Adipose tissue (tissue), 3 donors: ENCODE measurements around the gene DPP3. TPM values are rescaled to one million over a fixed set of nuclear protein-coding genes. Genes with fewer than 3 reads are reported as not detected.

Experiments
- H3K27ac ChIP-seq: one replicate; pipeline ENCODE4 v1.5.1; 2013; ENCODE audit warnings: low read depth, low read length
- WGBS, 3 donors: extraction: QIAGEN DNeasy Blood & Tissue Kit; methylation state at CpG; one replicate each; pipeline ENCODE4 v1.1.7; 2013; 5-methylcytosine and 5-hydroxymethylcytosine counted together
- polyA plus RNA-seq, 3 donors: library from polyadenylated mRNA; stranded (reverse); fragments of 200-250 nt; gene quantifications; one replicate each; pipeline ENCODE4 v1.2.3, GENCODE V29; 2013
- donor health status: healthy with polysubstance abuse.
- donor health status: Bipolar disorder and iron deficiency.
- donor health status: healthy.

Gene DPP3
- polyA plus RNA-seq, 3 donors = 15.1 to 29.0 (median 18.6) TPM

DNA sequence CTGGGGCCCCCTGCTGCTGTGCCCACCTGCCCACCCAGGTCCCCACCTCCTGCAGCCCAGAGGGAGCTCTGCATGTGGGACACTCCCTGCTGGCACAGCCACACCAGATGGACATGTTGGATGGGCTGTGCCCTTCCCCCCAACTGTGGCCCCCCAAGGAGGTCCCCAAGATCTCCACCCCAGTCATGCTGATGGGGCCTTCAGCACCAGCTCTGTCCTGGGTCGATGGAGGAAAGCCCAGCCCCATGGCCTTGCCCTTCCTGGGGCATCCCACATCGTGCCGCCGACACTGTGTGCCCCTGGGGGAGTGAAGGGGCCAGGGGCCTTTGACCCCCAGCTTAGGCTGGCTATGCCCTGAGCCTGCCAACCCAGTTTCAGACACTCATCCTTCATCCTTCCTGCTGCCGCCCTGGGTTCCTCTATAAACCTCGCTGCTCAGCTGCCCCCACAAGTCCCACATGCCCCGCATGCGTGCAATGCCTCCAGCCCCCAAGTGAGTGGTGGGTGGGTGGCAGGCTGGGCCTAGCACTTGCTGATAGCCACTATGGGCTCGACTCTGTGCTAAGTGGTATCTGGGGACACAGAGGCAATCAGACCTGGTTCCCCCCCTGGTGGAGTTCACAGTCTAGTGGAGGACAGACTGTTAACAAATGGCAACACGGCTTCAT is 3.9 kb upstream of the DPP3 start:
- no peak overlapping the region for H3K27ac ChIP-seq
- 79 to 83% (median 81%) methylated on average over 10 of the region's 10 CpGs for WGBS, 3 donors

DNA sequence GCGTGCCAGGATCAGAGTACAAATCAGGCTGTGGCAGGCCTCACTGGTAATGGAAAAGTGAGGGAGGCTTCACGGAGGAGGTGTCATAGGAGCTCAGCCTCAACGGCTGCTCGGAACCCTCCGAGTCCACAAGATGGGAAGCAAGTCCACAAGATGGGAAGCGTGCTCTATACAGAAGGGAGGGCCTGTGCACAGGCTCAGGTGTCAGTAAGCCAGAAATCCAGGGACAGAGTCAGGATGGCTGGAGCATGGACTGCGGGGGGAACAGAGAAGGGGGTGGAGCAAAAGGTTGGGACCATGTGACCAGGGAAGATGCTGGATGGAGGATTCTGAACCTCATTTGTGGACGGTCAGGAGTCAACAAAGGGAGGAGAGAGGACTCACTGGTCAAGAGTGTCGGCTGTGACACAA is 3.4 kb upstream of the DPP3 start:
- WGBS, 3 donors = 64 to 69% (median 69%) methylated on average over 9 of the region's 9 CpGs
- H3K27ac ChIP-seq = no peak overlapping the region

DNA sequence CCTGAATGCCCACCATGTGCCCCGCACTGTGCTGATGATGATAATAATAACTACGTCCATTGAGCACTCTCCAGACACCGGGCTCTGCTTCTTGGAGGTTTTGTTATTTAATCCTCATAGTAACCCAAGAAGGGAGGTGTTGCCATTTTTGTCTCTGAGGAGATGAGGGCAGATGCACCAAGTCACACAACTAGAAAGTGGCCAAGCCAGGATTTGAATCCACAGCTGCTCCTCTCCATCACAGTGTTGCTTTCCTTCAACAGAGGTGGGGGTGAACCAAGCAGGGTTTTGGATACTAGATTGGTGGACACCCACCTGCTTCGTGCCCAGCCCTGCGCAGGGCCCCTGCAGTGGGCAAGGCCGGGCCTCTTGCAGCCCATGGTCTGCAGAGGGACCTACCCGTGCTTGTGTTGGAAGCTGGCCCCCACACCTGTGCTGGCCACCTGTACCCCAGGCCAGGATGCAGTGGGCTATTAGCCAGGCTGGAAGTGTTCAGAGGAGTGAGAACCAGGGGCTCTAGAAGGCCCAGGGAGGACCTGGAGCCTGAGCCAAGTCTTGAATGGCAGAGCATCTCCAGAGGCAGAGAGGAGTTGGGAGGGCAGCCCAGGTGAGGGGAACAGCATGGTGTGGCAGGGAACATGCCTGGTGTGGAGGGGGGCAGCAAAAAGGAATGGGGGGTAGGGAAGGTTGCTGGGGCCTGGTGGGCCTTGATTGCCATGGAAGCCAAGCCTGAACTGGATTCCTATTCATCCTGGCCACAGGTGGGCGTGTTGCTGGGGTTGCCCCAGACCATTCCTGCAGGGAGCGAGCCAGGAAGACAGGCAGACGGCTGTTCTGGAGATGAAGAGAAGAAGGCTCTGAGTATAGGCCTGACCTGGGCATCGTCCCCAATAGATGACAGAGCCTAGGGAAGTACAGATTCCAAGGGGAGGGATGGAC is 2.7 kb upstream of the DPP3 start:
- H3K27ac ChIP-seq = no peak overlapping the region
- 87 to 90% (median 89%) methylated on average over 11 of the region's 11 CpGs for WGBS, 3 donors

DNA sequence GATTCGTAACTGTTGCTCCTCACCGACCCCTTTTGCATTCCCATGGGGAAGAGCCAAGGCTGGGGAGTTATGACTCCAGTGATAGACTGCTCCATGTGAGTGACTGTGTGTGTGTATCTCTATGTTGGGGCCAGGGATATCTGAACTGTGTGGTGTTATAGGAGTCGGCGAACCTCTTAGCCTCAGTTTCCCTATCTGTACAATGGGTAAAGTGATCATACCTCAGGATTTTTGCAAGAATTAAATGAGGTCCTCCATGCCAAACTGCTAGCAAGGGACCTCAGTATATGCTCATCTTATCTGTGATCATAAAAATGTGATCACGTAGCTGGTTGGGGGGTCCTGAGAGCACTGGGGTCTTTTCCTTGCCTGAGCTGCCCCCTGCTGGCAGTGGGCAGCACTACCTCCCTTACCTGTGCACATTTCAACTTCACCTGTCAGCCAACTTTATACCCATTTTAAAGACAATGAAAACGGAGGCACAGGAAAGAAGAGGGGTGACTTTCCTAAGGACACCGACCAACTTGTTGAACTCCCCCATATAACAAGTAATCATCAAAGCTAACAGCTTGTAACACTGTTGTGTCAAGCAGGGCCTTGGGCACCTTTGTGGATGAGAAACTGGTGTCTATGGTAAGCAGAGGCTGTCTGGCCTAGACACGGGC is 1.4 kb upstream of the DPP3 start:
- 45 to 51% (median 46%) methylated on average over 8 of the region's 8 CpGs for WGBS, 3 donors
- no peak overlapping the region for H3K27ac ChIP-seq

- 1 to 2% (median 1%) methylated on average over 34 of the region's 34 CpGs for WGBS, 3 donors
Measured at GRCh38 chr11:66479394-66480116, 679 bp upstream of the DPP3 start.

GRCh38 chr11:66484806-66485380 is 4.7 kb downstream of the DPP3 start:
- no peak overlapping the region for H3K27ac ChIP-seq
- WGBS, 3 donors = 85 to 91% (median 88%) methylated on average over 7 of the region's 7 CpGs

More at GRCh38 chr11:66479394-66480116, 679 bp upstream of the DPP3 start:
- H3K27ac ChIP-seq = no peak overlapping the region

DNA sequence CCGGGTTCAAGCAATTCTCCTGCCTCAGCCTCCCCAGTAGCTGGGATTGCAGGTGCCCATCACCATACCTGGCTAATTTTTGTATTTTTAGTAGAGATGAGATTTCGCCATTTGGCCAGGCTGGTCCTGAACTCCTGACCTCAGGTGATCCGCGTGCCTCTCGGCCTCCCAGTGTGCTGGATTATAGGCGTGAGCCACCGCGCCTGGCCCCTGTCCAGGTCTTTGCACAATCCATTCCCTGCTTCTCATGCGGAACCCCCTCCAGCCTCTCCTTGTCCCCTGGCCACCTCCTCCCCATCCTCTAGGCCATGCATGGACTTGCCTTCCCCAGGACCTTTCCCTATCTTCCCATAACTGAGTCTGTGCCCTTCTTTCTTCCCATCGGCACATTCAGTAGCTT is 8.7 kb downstream of the DPP3 start:
- 85 to 92% (median 90%) methylated on average over 9 to 10 of the region's 10 CpGs for WGBS, 3 donors
- H3K27ac ChIP-seq = no peak overlapping the region

DNA sequence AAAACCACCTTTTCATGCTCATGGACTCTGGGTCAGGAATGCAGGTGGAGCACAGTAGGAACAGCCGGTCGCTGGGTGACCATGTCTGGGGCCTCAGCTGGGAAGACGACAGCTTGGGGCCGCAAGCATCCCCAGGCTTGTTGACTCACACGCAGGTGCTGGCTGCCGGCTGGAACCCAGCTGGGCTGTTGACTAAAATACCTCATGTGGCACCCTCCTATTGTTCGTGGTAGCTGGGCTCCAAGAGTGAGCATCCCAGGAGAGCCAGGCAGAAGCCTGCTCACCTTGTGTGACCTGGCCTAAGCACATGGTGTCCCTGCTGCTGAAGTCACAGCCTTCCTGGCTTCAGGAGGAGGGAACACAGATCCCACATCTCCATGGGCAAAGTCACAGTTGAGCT is 9.4 kb downstream of the DPP3 start:
- H3K27ac ChIP-seq = no peak overlapping the region
- WGBS, 3 donors = 88 to 91% (median 88%) methylated on average over 7 of the region's 7 CpGs

DNA sequence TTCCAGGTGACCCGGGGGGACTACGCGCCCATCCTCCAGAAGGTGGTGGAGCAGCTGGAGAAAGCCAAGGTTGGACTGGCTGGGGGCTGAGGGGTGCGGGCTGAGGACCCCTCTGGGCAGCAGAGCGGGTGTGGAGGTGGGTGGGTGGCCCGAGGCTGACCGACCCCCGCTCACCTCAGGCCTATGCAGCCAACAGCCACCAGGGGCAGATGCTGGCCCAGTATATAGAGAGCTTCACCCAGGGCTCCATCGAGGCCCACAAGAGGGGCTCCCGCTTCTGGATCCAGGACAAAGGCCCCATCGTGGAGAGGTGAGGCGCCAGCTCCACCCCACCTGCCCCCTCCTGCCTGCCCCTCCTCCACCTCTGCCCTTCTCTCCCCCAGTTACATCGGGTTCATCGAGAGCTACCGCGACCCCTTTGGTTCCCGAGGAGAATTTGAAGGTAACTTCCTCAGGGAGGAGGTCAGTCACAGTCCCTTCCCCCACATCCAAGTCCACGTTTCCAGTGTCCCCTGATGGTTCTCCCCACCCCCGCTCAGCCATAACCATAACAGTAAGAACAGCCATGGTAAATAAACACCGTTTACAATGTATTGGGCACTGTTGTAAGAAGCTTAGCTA is 11.2 kb downstream of the DPP3 start:
- no peak overlapping the region for H3K27ac ChIP-seq
- 64 to 77% (median 73%) methylated on average over 19 to 20 of the region's 20 CpGs for WGBS, 3 donors

DNA sequence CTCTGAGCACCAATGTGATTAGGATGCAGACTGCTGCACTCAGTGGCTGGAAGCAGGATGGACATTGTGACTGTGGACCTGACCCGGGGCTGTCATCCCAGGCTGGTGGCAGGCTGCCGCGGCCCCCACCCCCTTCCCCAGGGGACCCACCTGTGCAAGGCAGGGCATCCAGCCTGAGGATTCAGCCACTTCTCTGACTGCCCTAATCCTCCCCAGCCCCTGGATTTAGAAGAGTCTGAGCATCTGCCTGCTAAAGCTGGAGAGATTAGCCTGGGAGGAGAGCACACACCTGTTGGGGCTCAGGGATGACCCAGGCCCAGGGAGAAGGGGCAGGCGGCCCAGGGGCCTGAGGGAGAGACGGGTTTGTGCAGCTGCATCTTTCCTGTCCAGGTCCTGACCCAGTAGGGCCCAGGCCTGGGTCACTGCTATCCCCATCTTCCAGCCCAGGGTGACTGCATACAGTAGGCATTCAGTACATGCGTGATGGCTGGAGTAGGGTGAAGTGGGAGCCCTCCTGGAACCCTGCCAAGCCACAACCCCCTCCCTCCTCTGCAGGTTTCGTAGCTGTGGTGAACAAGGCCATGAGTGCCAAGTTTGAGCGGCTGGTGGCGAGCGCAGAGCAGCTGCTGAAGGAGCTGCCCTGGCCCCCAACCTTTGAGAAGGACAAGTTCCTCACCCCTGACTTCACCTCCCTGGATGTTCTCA is 12.1 kb downstream of the DPP3 start:
- no peak overlapping the region for H3K27ac ChIP-seq
- 84 to 93% (median 85%) methylated on average over 10 of the region's 10 CpGs for WGBS, 3 donors

DNA sequence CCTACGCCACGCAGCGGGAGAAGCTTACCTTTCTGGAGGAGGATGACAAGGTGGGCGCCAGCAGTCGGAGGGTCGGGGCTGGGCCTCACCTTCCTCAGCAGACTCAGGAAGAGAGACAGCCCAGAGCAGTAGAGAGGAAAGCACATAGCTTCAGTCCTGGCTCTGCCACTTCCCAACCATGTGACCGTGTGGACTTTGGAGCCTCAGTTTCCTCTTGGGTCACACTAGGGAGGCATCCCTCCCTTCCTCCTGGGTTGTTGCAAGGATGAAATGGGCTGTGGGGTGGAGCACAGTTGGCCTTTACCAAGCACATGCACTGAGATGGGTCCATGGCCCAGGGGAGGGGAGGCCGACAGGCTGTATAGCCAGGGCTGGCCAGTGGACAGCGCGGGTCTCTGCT is 12.9 kb downstream of the DPP3 start:
- H3K27ac ChIP-seq = no peak overlapping the region
- 90 to 96% (median 96%) methylated on average over 10 of the region's 10 CpGs for WGBS, 3 donors

DNA sequence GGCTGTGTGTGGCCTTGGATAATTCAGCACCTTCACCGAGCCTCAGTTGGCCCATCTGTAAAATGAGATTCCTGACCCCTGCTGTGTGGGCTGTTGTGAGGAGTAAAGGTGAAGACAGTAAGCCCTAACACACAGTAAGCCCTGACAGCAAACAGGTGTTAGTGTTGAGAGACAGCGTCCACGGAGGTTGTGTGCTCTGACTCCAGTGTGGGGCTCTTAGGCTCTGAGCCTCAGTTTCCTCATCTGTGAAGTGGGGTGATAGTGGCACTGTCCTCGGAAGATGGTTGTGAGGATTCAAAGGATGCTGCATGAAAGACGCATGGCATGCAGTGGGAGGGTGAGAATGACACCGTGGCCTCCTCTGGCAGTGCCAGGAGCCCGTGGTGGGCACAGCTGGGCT is 14.2 kb downstream of the DPP3 start:
- WGBS, 3 donors = 92 to 98% (median 97%) methylated on average over 7 of the region's 7 CpGs
- H3K27ac ChIP-seq = no peak overlapping the region

DNA sequence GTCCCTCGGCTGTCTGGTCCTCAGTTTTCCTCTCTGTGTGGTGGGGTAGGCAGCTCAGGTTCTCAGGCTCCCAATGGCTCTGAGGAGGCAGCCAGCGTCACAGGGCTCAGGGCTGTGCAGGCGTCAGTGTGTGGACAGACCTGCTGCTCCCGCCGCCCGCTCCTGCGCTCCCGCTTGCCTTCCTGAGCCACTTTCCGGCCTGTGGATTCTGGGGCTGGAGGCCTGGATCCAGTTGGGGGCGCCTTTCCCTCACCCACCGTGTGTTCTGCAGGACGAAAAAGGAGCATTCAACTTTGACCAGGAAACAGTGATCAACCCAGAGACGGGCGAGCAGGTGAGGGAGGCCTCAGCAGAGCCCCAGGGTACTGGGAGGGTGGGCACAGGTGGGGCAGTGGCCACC is 14.7 kb downstream of the DPP3 start:
- 86 to 92% (median 91%) methylated on average over 14 of the region's 14 CpGs for WGBS, 3 donors
- H3K27ac ChIP-seq = no peak overlapping the region

GRCh38 chr11:66495401-66495854 is 15.2 kb downstream of the DPP3 start:
- WGBS, 3 donors = 94 to 97% (median 94%) methylated on average over 17 of the region's 17 CpGs

DNA sequence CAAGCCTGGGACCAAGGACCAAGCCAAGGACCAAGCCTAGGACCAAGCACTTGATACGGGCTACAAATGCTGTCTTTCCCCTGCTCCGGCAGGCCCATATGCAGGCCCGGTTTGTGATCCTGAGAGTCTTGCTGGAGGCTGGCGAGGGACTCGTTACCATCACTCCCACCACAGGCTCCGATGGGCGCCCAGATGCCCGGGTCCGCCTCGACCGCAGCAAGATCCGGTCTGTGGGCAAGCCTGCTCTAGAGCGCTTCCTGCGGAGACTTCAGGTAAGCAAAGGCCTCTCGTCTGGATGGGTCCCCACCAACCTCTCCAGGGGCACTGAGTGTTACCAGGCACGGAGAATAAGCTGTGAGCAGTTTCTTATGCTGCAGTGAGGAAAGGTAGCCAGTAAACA is 17.0 kb downstream of the DPP3 start:
- WGBS, 3 donors = 96 to 97% (median 96%) methylated on average over 15 to 16 of the region's 16 CpGs

More at GRCh38 chr11:66495401-66495854, 15.2 kb downstream of the DPP3 start:
- no peak overlapping the region for H3K27ac ChIP-seq

DNA sequence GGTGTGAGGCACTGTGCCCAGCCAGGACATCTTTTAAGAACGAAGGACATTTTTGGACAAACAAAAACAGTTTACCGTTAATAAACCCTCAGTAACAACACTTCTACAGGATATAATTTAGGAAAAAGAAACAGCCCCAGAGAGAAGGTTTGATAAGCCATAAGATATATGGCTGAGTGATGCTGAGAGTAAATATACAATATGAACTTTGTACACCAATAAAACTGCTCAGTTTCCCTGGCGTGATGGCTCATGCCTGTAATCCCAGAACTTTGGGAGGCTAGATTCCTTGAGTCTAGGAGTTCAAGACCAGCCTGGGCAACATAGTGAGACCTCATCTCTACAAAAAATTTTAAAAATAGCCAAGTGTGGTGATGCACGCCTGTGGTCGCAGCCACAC is 18.3 kb downstream of the DPP3 start:
- no peak overlapping the region for H3K27ac ChIP-seq
- 89 to 96% (median 89%) methylated on average over 5 of the region's 5 CpGs for WGBS, 3 donors

More for the DNA sequence above, 17.0 kb downstream of the DPP3 start:
- no peak overlapping the region for H3K27ac ChIP-seq

- WGBS, 3 donors = 0 to 90% (median 58%) methylated on average over 1 of the region's 1 CpG
Measured at GRCh38 chr11:66505276-66505816, 25.1 kb downstream of the DPP3 start.

More at GRCh38 chr11:66505276-66505816, 25.1 kb downstream of the DPP3 start:
- H3K27ac ChIP-seq = no peak overlapping the region
